ENCODE data around the gene DYRK1A. TPM values are rescaled to one million over a fixed set of nuclear protein-coding genes. Genes with fewer than 3 reads are reported as not detected.

The DYRK1A gene
- total and polyA plus RNA-seq, 2 of the 13 experiments (the other 11 are each of a cell fraction or from before 2014, with no cell fraction given) = 24.6 to 34.2 TPM

DNA sequence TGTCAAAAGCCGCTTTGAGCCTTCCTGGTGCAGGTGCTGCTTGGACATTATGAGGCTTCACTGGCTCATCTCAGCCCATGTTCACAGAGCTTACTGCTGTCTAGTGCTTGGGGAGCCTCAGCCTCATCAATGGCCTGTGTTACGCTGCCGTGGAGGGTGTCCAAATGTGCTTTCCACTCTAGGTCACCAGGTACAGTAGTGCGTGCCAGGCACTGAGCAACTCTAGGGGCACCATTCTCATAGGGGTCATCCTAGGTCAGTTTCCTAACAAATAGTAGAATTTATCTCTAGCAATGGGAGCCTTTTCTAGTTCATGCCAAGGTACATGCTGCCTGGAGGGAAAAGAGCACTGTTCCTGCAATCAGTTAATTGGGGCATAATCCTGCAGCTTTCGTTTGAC lies 193.8 kb downstream of the DYRK1A start (continued):
- TF ChIP-seq ZNF24 (IDR thresholded peaks at IDR 0.05) (no peak), IRX3 (CRISPR knock-in tag; IDR thresholded peaks at IDR 0.05; ENCODE audit: borderline replicate concordance, low read depth) (no peak), PRPF4 (IDR thresholded peaks at IDR 0.05; ENCODE audit: low read depth, low read length, poor library complexity, severe bottlenecking) (no peak)
- TF ChIP-seq, protein P1, sequence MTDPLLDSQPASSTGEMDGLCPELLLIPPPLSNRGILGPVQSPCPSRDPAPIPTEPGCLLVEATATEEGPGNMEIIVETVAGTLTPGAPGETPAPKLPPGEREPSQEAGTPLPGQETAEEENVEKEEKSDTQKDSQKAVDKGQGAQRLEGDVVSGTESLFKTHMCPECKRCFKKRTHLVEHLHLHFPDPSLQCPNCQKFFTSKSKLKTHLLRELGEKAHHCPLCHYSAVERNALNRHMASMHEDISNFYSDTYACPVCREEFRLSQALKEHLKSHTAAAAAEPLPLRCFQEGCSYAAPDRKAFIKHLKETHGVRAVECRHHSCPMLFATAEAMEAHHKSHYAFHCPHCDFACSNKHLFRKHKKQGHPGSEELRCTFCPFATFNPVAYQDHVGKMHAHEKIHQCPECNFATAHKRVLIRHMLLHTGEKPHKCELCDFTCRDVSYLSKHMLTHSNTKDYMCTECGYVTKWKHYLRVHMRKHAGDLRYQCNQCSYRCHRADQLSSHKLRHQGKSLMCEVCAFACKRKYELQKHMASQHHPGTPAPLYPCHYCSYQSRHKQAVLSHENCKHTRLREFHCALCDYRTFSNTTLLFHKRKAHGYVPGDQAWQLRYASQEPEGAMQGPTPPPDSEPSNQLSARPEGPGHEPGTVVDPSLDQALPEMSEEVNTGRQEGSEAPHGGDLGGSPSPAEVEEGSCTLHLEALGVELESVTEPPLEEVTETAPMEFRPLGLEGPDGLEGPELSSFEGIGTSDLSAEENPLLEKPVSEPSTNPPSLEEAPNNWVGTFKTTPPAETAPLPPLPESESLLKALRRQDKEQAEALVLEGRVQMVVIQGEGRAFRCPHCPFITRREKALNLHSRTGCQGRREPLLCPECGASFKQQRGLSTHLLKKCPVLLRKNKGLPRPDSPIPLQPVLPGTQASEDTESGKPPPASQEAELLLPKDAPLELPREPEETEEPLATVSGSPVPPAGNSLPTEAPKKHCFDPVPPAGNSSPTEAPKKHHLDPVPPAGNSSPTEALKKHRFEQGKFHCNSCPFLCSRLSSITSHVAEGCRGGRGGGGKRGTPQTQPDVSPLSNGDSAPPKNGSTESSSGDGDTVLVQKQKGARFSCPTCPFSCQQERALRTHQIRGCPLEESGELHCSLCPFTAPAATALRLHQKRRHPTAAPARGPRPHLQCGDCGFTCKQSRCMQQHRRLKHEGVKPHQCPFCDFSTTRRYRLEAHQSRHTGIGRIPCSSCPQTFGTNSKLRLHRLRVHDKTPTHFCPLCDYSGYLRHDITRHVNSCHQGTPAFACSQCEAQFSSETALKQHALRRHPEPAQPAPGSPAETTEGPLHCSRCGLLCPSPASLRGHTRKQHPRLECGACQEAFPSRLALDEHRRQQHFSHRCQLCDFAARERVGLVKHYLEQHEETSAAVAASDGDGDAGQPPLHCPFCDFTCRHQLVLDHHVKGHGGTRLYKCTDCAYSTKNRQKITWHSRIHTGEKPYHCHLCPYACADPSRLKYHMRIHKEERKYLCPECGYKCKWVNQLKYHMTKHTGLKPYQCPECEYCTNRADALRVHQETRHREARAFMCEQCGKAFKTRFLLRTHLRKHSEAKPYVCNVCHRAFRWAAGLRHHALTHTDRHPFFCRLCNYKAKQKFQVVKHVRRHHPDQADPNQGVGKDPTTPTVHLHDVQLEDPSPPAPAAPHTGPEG (CRISPR knock-in tag; IDR thresholded peaks at IDR 0.05) = no peak
- TF ChIP-seq, protein P2, sequence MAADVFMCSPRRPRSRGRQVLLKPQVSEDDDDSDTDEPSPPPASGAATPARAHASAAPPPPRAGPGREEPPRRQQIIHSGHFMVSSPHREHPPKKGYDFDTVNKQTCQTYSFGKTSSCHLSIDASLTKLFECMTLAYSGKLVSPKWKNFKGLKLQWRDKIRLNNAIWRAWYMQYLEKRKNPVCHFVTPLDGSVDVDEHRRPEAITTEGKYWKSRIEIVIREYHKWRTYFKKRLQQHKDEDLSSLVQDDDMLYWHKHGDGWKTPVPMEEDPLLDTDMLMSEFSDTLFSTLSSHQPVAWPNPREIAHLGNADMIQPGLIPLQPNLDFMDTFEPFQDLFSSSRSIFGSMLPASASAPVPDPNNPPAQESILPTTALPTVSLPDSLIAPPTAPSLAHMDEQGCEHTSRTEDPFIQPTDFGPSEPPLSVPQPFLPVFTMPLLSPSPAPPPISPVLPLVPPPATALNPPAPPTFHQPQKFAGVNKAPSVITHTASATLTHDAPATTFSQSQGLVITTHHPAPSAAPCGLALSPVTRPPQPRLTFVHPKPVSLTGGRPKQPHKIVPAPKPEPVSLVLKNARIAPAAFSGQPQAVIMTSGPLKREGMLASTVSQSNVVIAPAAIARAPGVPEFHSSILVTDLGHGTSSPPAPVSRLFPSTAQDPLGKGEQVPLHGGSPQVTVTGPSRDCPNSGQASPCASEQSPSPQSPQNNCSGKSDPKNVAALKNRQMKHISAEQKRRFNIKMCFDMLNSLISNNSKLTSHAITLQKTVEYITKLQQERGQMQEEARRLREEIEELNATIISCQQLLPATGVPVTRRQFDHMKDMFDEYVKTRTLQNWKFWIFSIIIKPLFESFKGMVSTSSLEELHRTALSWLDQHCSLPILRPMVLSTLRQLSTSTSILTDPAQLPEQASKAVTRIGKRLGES (CRISPR knock-in tag; IDR thresholded peaks at IDR 0.05; ENCODE audit: borderline replicate concordance) = no peak
- TF ChIP-seq, protein P3, sequence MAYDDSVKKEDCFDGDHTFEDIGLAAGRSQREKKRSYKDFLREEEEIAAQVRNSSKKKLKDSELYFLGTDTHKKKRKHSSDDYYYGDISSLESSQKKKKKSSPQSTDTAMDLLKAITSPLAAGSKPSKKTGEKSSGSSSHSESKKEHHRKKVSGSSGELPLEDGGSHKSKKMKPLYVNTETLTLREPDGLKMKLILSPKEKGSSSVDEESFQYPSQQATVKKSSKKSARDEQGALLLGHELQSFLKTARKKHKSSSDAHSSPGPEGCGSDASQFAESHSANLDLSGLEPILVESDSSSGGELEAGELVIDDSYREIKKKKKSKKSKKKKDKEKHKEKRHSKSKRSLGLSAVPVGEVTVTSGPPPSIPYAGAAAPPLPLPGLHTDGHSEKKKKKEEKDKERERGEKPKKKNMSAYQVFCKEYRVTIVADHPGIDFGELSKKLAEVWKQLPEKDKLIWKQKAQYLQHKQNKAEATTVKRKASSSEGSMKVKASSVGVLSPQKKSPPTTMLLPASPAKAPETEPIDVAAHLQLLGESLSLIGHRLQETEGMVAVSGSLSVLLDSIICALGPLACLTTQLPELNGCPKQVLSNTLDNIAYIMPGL (CRISPR knock-in tag; IDR thresholded peaks at IDR 0.05; ENCODE audit: borderline replicate concordance in 1 of 2, low read depth in 1 of 2) = no peak
- TF ChIP-seq, protein P4, sequence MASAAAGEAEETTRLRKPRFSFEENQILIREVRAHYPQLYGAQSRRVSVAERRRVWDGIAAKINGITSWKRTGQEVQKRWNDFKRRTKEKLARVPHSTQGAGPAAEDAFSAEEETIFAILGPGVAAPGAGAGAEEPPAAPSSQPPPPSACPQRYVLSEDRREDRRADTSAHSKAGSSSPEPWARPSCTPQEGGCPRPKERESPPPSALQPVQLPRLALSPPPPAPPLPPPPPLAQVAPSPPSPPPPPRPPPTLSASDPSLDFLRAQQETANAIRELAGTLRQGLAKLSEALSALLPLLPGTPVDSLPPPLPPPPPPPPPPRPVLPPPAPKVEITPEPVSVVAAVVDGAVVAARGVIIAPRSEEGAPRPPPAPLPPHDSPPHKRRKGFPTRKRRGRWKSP (CRISPR knock-in tag; IDR thresholded peaks at IDR 0.05) = no peak
